K562 (cell line): ENCODE data around the gene RSBN1L. TPM values are rescaled to one million over a fixed set of nuclear protein-coding genes. Genes with fewer than 3 reads are reported as not detected.
A peak's percentile ranks its signal among the peaks of the same experiment; 100 is the strongest.

Experiments used
- KHSRP ChIP-seq: fragments of 450-650 bp; IDR thresholded peaks from 2 replicates; pipeline ENCODE4 v1.6.1; 2017
- MTF1 ChIP-seq: fragments of 250-450 bp; sonication (Bioruptor Pico); IDR thresholded peaks from 2 replicates; pipeline ENCODE4 v1.9.0; 2021; ENCODE audit warnings: moderate library complexity, mild to moderate bottlenecking, inconsistent platforms, borderline replicate concordance
- NFE2 ChIP-seq: IDR thresholded peaks from 2 replicates; pipeline ENCODE4 v1.6.1; 2014; ENCODE audit warnings: antibody characterized with exemption, low read depth
- POLR2H ChIP-seq: IDR thresholded peaks from 2 replicates; pipeline ENCODE4 v1.6.1; 2016; ENCODE audit warnings: missing genetic modification characterization, low read depth, mild to moderate bottlenecking, control low read depth, missing compliant biosample characterization, moderate library complexity
- POLR3A ChIP-seq: IDR thresholded peaks from 2 replicates; pipeline ENCODE4 v1.6.1; 2011; ENCODE audit warnings: borderline replicate concordance, mild to moderate bottlenecking, moderate library complexity; ENCODE audit not compliant: insufficient read length, insufficient read depth; ENCODE audit errors: extremely low read depth
- PYGO2 ChIP-seq: fragments of 450-650 bp; IDR thresholded peaks from 2 replicates; pipeline ENCODE4 v1.6.1; 2016; ENCODE audit warnings: mild to moderate bottlenecking, missing genetic modification characterization, moderate library complexity, missing compliant biosample characterization
- SREBF2 ChIP-seq: sonication (generic); formaldehyde crosslinking; IDR thresholded peaks from 2 replicates; pipeline ENCODE4 v1.4.0; 2020; ENCODE audit warnings: mild to moderate bottlenecking, missing genetic modification reagents
- STAT5B ChIP-seq: fragments of 250-450 bp; sonication (Bioruptor Pico); IDR thresholded peaks from 2 replicates; pipeline ENCODE4 v1.8.0; 2021; ENCODE audit warnings: mild to moderate bottlenecking, inconsistent platforms
- TCF7 ChIP-seq: sonication (generic); IDR thresholded peaks from 2 replicates; pipeline ENCODE4 v1.6.1; 2016; ENCODE audit warnings: antibody characterized with exemption, borderline replicate concordance
- ZNF12 ChIP-seq: sonication (generic); formaldehyde crosslinking; IDR thresholded peaks from 2 replicates; pipeline ENCODE4 v1.4.0; 2020; ENCODE audit warnings: mild to moderate bottlenecking, missing genetic modification reagents
- ZNF778 ChIP-seq: fragments of 450-650 bp; formaldehyde crosslinking; IDR thresholded peaks from 2 replicates; pipeline ENCODE4 v1.4.0; 2020; ENCODE audit warnings: mild to moderate bottlenecking, moderate library complexity
- polyA plus RNA-seq, 8 experiments: library from polyadenylated mRNA; depleted of rRNA in 4 of 8; stranded (reverse) in 5 of 8; unstranded in 3 of 8; fragments of >200 nt; fragmentation: Nextera tagmentation in 2 of 8; fragmentation: Illumina TruSeq in 1 of 8; extraction: Ambion mirVana in 2 of 8; extraction: Trizol in 1 of 8; gene quantifications; 2 replicates each; pipeline versions ENCODE4 v1.2.1 to v1.2.3, GENCODE V29; 2011 to 2014; ENCODE audit warnings: inconsistent platforms in 1 of 8, missing spikeins in 1 of 8
- total RNA-seq, 7 experiments: library from RNA; depleted of rRNA in 6 of 7; stranded (reverse); fragments of >200 nt in 6 of 7; fragmentation: Illumina TruSeq in 2 of 7; extraction: Trizol in 2 of 7; gene quantifications; 2 replicates each; pipeline versions ENCODE4 v1.2.1 to v1.2.3, GENCODE V29; 2011 to 2021; ENCODE audit warnings: low replicate concordance in 1 of 7
- TF ChIP-seq, protein P1 (sequence below): fragments of 200-800 bp; sonication (Bioruptor generic); IDR thresholded peaks from 2 replicates; pipeline ENCODE4 v1.6.1; 2016; ENCODE audit warnings: missing genetic modification characterization, missing compliant biosample characterization
- TF ChIP-seq, protein P2 (sequence below): fragments of 250-450 bp; sonication (Bioruptor Pico); IDR thresholded peaks from 2 replicates; pipeline ENCODE4 v1.8.0; 2022; ENCODE audit warnings: moderate library complexity, mild to moderate bottlenecking, inconsistent platforms
- TF ChIP-seq, protein P3 (sequence below), 2 experiments: fragments of 450-650 bp in 1 of 2; sonication (generic) in 1 of 2; formaldehyde crosslinking in 1 of 2; IDR thresholded peaks in 1 of 2; conservative IDR thresholded peaks in 1 of 2; 2 replicates each; pipeline versions ENCODE4 v1.6.1 to v1.8.1; 2016 to 2023; ENCODE audit warnings: mild to moderate bottlenecking in 2 of 2, moderate library complexity in 2 of 2, inconsistent platforms in 1 of 2, missing genetic modification reagents in 1 of 2
- TF ChIP-seq, protein P4 (sequence below): sonication (generic); formaldehyde crosslinking; IDR thresholded peaks from 2 replicates; pipeline ENCODE4 v1.8.0; 2023; ENCODE audit warnings: missing genetic modification reagents, mild to moderate bottlenecking, borderline replicate concordance

Gene RSBN1L
- total and polyA plus RNA-seq, 9 of the 15 experiments (the other 6 are each of a cell fraction or from before 2014, with no cell fraction given): 6.2 to 35.2 (median 20.1) TPM

DNA sequence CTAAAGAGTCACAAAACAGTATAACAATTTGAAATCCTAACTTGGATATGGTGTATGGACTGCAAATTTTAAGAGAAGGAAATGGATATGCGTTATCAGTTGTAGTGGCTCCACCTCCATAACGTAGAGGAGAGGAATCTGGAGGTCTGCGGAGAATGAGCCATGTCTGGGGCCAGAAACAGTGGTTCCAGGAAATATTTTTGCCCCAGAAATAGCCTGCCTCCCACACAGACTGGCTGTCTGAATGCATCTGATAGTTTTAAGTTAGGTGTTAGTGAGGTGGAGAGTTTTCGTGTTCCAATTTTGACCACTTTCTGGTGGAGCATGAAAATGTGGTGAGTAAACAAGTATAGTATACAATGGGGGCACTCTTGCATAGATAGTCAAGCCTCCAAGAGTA, 103.9 kb downstream of the RSBN1L start (continued):
- TF ChIP-seq ZNF12: no peak
- TF ChIP-seq, protein P1, sequence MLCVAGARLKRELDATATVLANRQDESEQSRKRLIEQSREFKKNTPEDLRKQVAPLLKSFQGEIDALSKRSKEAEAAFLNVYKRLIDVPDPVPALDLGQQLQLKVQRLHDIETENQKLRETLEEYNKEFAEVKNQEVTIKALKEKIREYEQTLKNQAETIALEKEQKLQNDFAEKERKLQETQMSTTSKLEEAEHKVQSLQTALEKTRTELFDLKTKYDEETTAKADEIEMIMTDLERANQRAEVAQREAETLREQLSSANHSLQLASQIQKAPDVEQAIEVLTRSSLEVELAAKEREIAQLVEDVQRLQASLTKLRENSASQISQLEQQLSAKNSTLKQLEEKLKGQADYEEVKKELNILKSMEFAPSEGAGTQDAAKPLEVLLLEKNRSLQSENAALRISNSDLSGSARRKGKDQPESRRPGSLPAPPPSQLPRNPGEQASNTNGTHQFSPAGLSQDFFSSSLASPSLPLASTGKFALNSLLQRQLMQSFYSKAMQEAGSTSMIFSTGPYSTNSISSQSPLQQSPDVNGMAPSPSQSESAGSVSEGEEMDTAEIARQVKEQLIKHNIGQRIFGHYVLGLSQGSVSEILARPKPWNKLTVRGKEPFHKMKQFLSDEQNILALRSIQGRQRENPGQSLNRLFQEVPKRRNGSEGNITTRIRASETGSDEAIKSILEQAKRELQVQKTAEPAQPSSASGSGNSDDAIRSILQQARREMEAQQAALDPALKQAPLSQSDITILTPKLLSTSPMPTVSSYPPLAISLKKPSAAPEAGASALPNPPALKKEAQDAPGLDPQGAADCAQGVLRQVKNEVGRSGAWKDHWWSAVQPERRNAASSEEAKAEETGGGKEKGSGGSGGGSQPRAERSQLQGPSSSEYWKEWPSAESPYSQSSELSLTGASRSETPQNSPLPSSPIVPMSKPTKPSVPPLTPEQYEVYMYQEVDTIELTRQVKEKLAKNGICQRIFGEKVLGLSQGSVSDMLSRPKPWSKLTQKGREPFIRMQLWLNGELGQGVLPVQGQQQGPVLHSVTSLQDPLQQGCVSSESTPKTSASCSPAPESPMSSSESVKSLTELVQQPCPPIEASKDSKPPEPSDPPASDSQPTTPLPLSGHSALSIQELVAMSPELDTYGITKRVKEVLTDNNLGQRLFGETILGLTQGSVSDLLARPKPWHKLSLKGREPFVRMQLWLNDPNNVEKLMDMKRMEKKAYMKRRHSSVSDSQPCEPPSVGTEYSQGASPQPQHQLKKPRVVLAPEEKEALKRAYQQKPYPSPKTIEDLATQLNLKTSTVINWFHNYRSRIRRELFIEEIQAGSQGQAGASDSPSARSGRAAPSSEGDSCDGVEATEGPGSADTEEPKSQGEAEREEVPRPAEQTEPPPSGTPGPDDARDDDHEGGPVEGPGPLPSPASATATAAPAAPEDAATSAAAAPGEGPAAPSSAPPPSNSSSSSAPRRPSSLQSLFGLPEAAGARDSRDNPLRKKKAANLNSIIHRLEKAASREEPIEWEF: no peak
- no peak for TF ChIP-seq NFE2
- TF ChIP-seq SREBF2 (CRISPR knock-in tag): no peak
- no peak for TF ChIP-seq POLR3A
- TF ChIP-seq PYGO2: no peak
- TF ChIP-seq POLR2H: peak; percentile 43; the same call in 1 of the 2 replicates
- TF ChIP-seq, protein P2, sequence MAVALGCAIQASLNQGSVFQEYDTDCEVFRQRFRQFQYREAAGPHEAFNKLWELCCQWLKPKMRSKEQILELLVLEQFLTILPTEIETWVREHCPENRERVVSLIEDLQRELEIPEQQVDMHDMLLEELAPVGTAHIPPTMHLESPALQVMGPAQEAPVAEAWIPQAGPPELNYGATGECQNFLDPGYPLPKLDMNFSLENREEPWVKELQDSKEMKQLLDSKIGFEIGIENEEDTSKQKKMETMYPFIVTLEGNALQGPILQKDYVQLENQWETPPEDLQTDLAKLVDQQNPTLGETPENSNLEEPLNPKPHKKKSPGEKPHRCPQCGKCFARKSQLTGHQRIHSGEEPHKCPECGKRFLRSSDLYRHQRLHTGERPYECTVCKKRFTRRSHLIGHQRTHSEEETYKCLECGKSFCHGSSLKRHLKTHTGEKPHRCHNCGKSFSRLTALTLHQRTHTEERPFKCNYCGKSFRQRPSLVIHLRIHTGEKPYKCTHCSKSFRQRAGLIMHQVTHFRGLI: no peak
- no peak for TF ChIP-seq ZNF778
- TF ChIP-seq, protein P3, sequence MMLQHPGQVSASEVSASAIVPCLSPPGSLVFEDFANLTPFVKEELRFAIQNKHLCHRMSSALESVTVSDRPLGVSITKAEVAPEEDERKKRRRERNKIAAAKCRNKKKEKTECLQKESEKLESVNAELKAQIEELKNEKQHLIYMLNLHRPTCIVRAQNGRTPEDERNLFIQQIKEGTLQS (IDR thresholded peaks at IDR 0.05): no peak
- TF ChIP-seq, protein P3 (CRISPR knock-in tag; conservative IDR thresholded peaks at IDR 0.05): no peak
- TF ChIP-seq, protein P4, sequence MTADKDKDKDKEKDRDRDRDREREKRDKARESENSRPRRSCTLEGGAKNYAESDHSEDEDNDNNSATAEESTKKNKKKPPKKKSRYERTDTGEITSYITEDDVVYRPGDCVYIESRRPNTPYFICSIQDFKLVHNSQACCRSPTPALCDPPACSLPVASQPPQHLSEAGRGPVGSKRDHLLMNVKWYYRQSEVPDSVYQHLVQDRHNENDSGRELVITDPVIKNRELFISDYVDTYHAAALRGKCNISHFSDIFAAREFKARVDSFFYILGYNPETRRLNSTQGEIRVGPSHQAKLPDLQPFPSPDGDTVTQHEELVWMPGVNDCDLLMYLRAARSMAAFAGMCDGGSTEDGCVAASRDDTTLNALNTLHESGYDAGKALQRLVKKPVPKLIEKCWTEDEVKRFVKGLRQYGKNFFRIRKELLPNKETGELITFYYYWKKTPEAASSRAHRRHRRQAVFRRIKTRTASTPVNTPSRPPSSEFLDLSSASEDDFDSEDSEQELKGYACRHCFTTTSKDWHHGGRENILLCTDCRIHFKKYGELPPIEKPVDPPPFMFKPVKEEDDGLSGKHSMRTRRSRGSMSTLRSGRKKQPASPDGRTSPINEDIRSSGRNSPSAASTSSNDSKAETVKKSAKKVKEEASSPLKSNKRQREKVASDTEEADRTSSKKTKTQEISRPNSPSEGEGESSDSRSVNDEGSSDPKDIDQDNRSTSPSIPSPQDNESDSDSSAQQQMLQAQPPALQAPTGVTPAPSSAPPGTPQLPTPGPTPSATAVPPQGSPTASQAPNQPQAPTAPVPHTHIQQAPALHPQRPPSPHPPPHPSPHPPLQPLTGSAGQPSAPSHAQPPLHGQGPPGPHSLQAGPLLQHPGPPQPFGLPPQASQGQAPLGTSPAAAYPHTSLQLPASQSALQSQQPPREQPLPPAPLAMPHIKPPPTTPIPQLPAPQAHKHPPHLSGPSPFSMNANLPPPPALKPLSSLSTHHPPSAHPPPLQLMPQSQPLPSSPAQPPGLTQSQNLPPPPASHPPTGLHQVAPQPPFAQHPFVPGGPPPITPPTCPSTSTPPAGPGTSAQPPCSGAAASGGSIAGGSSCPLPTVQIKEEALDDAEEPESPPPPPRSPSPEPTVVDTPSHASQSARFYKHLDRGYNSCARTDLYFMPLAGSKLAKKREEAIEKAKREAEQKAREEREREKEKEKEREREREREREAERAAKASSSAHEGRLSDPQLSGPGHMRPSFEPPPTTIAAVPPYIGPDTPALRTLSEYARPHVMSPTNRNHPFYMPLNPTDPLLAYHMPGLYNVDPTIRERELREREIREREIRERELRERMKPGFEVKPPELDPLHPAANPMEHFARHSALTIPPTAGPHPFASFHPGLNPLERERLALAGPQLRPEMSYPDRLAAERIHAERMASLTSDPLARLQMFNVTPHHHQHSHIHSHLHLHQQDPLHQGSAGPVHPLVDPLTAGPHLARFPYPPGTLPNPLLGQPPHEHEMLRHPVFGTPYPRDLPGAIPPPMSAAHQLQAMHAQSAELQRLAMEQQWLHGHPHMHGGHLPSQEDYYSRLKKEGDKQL (CRISPR knock-in tag): no peak
- TF ChIP-seq STAT5B (CRISPR knock-in tag): no peak
- TF ChIP-seq TCF7: no peak
- no peak for TF ChIP-seq MTF1 (CRISPR knock-in tag)
- no peak for TF ChIP-seq KHSRP
